T-helper 1 cell treated with Interleukin-12 subunit alpha and Interleukin-12 subunit beta and Interleukin-4 antibody, amounts not matched to agents 30 μg/mL and 1 μg/mL, for 36 hours (primary cell): ENCODE measurements around the gene INPP4B.
A peak's percentile ranks its signal among the peaks of the same experiment; 100 is the strongest.

Experiments used
- H3K27ac Mint-ChIP-seq: one replicate; pipeline ENCODE4 v1.8.0; 2021; ENCODE audit warnings: mild to moderate bottlenecking, mixed read lengths
- H3K27me3 Mint-ChIP-seq: one replicate; pipeline ENCODE4 v1.8.0; 2021; ENCODE audit warnings: low read depth, mixed read lengths
- H3K36me3 Mint-ChIP-seq: one replicate; pipeline ENCODE4 v1.8.0; 2021; ENCODE audit warnings: low read depth, mixed read lengths
- H3K4me1 Mint-ChIP-seq: one replicate; pipeline ENCODE4 v1.8.0; 2021; ENCODE audit warnings: low read depth, mixed read lengths
- H3K4me3 Mint-ChIP-seq: one replicate; pipeline ENCODE4 v1.8.0; 2021; ENCODE audit warnings: mild to moderate bottlenecking, moderate library complexity, mixed read lengths
- H3K9me3 Mint-ChIP-seq: one replicate; pipeline ENCODE4 v1.8.0; 2021; ENCODE audit warnings: mixed read lengths

Gene INPP4B

DNA sequence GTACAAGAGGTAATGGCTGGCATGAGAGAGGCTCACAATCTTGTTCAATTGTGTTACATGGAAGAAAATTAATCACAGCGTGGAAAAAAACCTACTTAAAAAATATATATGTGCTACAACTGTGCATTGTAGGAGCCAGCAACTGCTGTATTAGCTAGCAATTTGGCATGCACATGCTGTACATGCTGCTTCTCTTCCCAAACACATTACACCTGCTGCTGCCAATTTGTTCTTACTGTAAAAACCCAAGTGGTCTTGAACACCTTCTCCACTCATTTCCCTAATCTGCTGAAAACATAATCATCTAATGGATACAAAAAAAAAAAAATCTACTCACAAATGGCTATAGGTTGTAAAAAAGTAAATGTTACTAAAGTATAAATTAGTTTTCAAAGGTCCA, 264.2 kb downstream of the INPP4B start:
- Mint-ChIP-seq H3K27me3 (no peaks in the 10 kb centered on the region), H3K9me3 (no peaks in the 10 kb centered on the region), H3K4me1 (no peaks in the 10 kb centered on the region), H3K27ac (no peak overlapping the region), H3K36me3 (peaks cover 28% of the 10 kb centered on the region), H3K4me3 (no peak overlapping the region)

DNA sequence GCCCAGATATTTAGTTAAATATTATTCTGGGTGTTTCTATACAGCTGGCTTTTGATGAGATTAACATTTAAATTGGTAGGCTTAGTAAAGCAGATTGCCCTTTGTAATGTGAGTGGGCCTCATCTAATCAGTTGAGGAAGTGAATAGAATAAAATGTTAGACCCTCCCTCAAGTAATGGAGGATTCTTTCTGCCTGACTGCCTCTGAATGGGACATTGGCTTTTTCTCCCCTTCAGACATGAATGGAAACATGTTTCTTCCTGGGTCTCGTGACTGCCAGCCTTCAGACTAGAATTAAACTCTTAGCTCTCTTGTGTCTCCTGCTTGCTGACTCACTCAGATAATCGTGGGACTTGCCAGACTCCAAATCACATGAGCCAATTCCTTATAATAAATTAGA, 266.7 kb downstream of the INPP4B start:
- Mint-ChIP-seq H3K4me3 (no peak overlapping the region), H3K36me3 (peaks cover 18% of the 10 kb centered on the region), H3K9me3 (no peaks in the 10 kb centered on the region), H3K27me3 (no peaks in the 10 kb centered on the region), H3K27ac (no peak overlapping the region), H3K4me1 (peaks cover 2% of the 10 kb centered on the region)

DNA sequence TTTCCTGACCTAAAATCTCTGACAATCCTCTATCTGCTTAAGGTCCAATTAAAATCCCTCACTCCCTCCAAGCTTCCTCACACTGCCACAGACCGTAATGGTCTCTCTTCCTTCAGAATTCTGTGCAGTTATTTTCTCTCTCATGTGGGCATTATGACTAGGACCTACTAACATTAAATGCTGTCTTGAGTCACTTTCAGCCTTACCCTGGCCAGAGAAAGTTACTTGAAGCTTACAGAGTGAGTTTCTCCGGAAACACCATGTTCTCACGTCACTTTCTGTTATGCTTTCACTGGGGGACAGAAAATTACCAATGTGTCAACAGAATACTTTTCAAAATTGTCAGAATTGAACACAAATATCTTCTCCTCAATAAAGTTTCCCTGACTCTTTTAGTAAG, 271.8 kb downstream of the INPP4B start:
- no peak overlapping the region for H3K4me3 Mint-ChIP-seq
- H3K27me3 Mint-ChIP-seq = no peaks in the 10 kb centered on the region
- H3K9me3 Mint-ChIP-seq = no peaks in the 10 kb centered on the region
- H3K36me3 Mint-ChIP-seq = peaks cover 17% of the 10 kb centered on the region
- H3K27ac Mint-ChIP-seq = no peak overlapping the region
- peaks cover 14% of the 10 kb centered on the region for H3K4me1 Mint-ChIP-seq

GRCh38 chr4:142572071-142572470, 274.0 kb downstream of the INPP4B start:
- peaks cover 25% of the 10 kb centered on the region for H3K4me1 Mint-ChIP-seq
- no peaks in the 10 kb centered on the region for H3K9me3 Mint-ChIP-seq
- H3K27ac Mint-ChIP-seq = no peak overlapping the region
- H3K27me3 Mint-ChIP-seq = no peaks in the 10 kb centered on the region
- no peak overlapping the region for H3K4me3 Mint-ChIP-seq
- H3K36me3 Mint-ChIP-seq = peaks cover 15% of the 10 kb centered on the region

- no peaks in the 10 kb centered on the region for H3K27me3 Mint-ChIP-seq
- peaks cover 44% of the 10 kb centered on the region for H3K4me1 Mint-ChIP-seq
- no peaks in the 10 kb centered on the region for H3K9me3 Mint-ChIP-seq
- H3K36me3 Mint-ChIP-seq = peaks cover 10% of the 10 kb centered on the region
- peak overlapping the region; percentile 86 for H3K4me3 Mint-ChIP-seq
- H3K27ac Mint-ChIP-seq = peak overlapping the region; percentile 91
Observed at GRCh38 chr4:142567620-142568451, 278.3 kb downstream of the INPP4B start.

GRCh38 chr4:142567199-142567598, 278.9 kb downstream of the INPP4B start:
- Mint-ChIP-seq H3K4me3 (peak overlapping the region; percentile 86), H3K9me3 (no peaks in the 10 kb centered on the region), H3K36me3 (peaks cover 10% of the 10 kb centered on the region), H3K27ac (peak overlapping the region; percentile 91), H3K27me3 (no peaks in the 10 kb centered on the region), H3K4me1 (peaks cover 46% of the 10 kb centered on the region)

GRCh38 chr4:142566777-142567176, 279.3 kb downstream of the INPP4B start:
- Mint-ChIP-seq H3K4me3 (peak overlapping the region; percentile 86), H3K9me3 (no peaks in the 10 kb centered on the region), H3K27ac (peak overlapping the region; percentile 91), H3K27me3 (no peaks in the 10 kb centered on the region), H3K36me3 (peaks cover 11% of the 10 kb centered on the region), H3K4me1 (peaks cover 44% of the 10 kb centered on the region)

DNA sequence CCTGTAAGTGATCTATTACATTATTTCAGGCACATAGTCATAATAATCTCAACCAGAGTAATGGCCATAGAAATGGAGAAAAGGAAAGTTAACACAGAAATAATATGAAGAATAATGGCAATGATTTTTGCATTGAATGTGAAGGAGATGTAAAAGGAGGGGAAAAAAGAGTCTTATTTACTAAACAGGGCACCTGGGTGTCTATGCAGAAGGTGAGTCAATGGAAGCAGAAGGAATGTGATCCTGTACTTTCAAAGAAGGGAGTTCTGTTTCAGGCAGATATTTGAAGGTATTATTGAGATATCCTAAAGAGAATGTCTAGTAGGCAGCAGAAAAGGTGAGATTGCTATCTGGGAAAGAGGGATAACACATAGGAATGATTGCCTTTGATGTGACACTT, 279.9 kb downstream of the INPP4B start:
- H3K27me3 Mint-ChIP-seq = no peaks in the 10 kb centered on the region
- H3K9me3 Mint-ChIP-seq = no peaks in the 10 kb centered on the region
- peaks cover 11% of the 10 kb centered on the region for H3K36me3 Mint-ChIP-seq
- peaks cover 44% of the 10 kb centered on the region for H3K4me1 Mint-ChIP-seq
- peak overlapping the region; percentile 91 for H3K27ac Mint-ChIP-seq
- peak overlapping the region; percentile 86 for H3K4me3 Mint-ChIP-seq

- no peaks in the 10 kb centered on the region for H3K9me3 Mint-ChIP-seq
- H3K27me3 Mint-ChIP-seq = no peaks in the 10 kb centered on the region
- H3K27ac Mint-ChIP-seq = peak overlapping the region; percentile 91
- H3K4me1 Mint-ChIP-seq = peaks cover 42% of the 10 kb centered on the region
- H3K36me3 Mint-ChIP-seq = peaks cover 10% of the 10 kb centered on the region
- H3K4me3 Mint-ChIP-seq = peak overlapping the region; percentile 86
Observed at GRCh38 chr4:142565771-142566170, 280.3 kb downstream of the INPP4B start.

DNA sequence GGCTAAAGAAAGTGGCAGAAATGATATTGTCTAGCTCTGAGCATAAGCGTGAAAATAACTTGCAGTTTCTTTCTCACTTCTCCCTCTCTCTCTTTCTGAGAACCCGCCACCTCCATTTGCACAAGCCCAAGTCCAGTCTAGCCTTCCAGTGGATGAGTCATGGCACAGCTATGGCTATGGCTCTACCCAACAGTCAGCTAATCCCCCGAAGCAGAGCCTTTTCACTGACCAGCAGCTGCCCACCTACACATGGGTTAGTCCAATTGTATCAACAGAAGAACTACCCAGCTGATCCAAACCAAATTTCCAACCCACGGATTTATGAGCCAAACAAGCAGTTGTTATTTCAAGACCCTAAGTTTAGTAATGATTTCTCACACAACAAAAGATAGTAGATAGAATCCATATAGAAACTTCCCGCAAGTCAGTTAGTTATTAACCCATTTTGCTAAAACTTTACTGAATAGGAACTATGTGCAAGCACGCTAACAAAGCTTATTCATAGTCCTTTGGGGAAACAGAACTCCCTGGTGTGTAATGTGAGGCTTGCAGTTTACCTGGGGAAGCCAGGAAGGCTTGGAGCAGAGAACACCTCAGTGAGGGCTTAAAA, 282.3 kb downstream of the INPP4B start:
- no peaks in the 10 kb centered on the region for H3K27me3 Mint-ChIP-seq
- H3K36me3 Mint-ChIP-seq = peaks cover 9% of the 10 kb centered on the region
- peaks cover 43% of the 10 kb centered on the region for H3K4me1 Mint-ChIP-seq
- no peaks in the 10 kb centered on the region for H3K9me3 Mint-ChIP-seq
- peak overlapping the region; percentile 14 for H3K4me3 Mint-ChIP-seq
- H3K27ac Mint-ChIP-seq = peak overlapping the region; percentile 74

GRCh38 chr4:142559986-142560385, 286.1 kb downstream of the INPP4B start:
- Mint-ChIP-seq H3K4me1 (peaks cover 46% of the 10 kb centered on the region), H3K36me3 (peaks cover 6% of the 10 kb centered on the region), H3K27ac (peak overlapping the region; percentile 9)

GRCh38 chr4:142558851-142559250, 287.2 kb downstream of the INPP4B start:
- Mint-ChIP-seq H3K9me3 (no peaks in the 10 kb centered on the region), H3K27ac (no peak overlapping the region), H3K36me3 (peaks cover 4% of the 10 kb centered on the region), H3K4me3 (no peak overlapping the region), H3K27me3 (no peaks in the 10 kb centered on the region), H3K4me1 (peaks cover 44% of the 10 kb centered on the region)

More at GRCh38 chr4:142559986-142560385, 286.1 kb downstream of the INPP4B start:
- H3K27me3 Mint-ChIP-seq = no peaks in the 10 kb centered on the region
- H3K4me3 Mint-ChIP-seq = no peak overlapping the region
- no peaks in the 10 kb centered on the region for H3K9me3 Mint-ChIP-seq

- Mint-ChIP-seq H3K27ac (peak overlapping the region; percentile 71), H3K36me3 (peaks cover 3% of the 10 kb centered on the region), H3K4me3 (peak overlapping the region; percentile 72), H3K4me1 (peaks cover 46% of the 10 kb centered on the region), H3K9me3 (no peaks in the 10 kb centered on the region), H3K27me3 (no peaks in the 10 kb centered on the region)
Observed at GRCh38 chr4:142557239-142557801, 288.8 kb downstream of the INPP4B start.

GRCh38 chr4:142556570-142557238, 289.4 kb downstream of the INPP4B start:
- Mint-ChIP-seq H3K4me1 (peaks cover 44% of the 10 kb centered on the region), H3K4me3 (peak overlapping the region; percentile 72), H3K27me3 (no peaks in the 10 kb centered on the region), H3K9me3 (no peaks in the 10 kb centered on the region), H3K36me3 (no peaks in the 10 kb centered on the region), H3K27ac (peak overlapping the region; percentile 71)
